Neural cell (in vitro differentiated cells): ENCODE data around the gene ADCY4. TPM values are rescaled to one million over a fixed set of nuclear protein-coding genes. Genes with fewer than 3 reads are reported as not detected.

ENCODE experiments used
- H2AFZ ChIP-seq: fragments of 200-600, 300-800 bp; sonication (generic), shearing (Covaris generic); 2 replicates; pipeline ENCODE4 v1.6.0; 2014; ENCODE audit warnings: low read depth, mild to moderate bottlenecking, antibody characterized with exemption, low read length, moderate library complexity
- H3F3A ChIP-seq: fragments of 200-600 bp; shearing (Covaris generic); 2 replicates; pipeline ENCODE4 v1.6.1; 2016; ENCODE audit warnings: mild to moderate bottlenecking, moderate library complexity, mixed read lengths, antibody characterized with exemption, low read length; ENCODE audit not compliant: insufficient read depth, poor library complexity, severe bottlenecking
- H3K27ac ChIP-seq: fragments of 200-600, 300-800 bp; sonication (generic), shearing (Covaris generic); 2 replicates; pipeline ENCODE4 v1.5.1; 2014; ENCODE audit warnings: mild to moderate bottlenecking, low read length, moderate library complexity
- H3K27me3 ChIP-seq: fragments of 300-800, 200-600 bp; sonication (generic), shearing (Covaris generic); 2 replicates; pipeline ENCODE4 v1.6.0; 2014; ENCODE audit warnings: mild to moderate bottlenecking, low read depth, low read length, moderate library complexity; ENCODE audit not compliant: insufficient read depth
- H3K36me3 ChIP-seq: fragments of 300-800, 200-600 bp; sonication (generic), shearing (Covaris generic); 2 replicates; pipeline ENCODE4 v1.5.1; 2014; ENCODE audit warnings: mild to moderate bottlenecking, antibody characterized with exemption, low read length, moderate library complexity; ENCODE audit not compliant: insufficient read depth
- H3K4me2 ChIP-seq: fragments of 300-800, 200-600 bp; sonication (generic), shearing (Covaris generic); 2 replicates; pipeline ENCODE4 v1.6.0; 2014; ENCODE audit warnings: mild to moderate bottlenecking, low read length
- H3K4me3 ChIP-seq: fragments of 300-800, 200-600 bp; sonication (generic), shearing (Covaris generic); 2 replicates; pipeline ENCODE4 v1.5.1; 2014; ENCODE audit warnings: mild to moderate bottlenecking, low read length, moderate library complexity
- H3K79me2 ChIP-seq: fragments of 200-600 bp; shearing (Covaris generic); replicated peaks from 2 replicates; pipeline ENCODE4 v1.6.0; 2014; ENCODE audit warnings: mild to moderate bottlenecking, low read length, moderate library complexity; ENCODE audit not compliant: insufficient read depth
- H3K9ac ChIP-seq: fragments of 300-800, 200-600 bp; sonication (generic), shearing (Covaris generic); 2 replicates; pipeline ENCODE4 v1.6.1; 2016; ENCODE audit warnings: mild to moderate bottlenecking, low read length, mixed read lengths
- H3K9me2 ChIP-seq: fragments of 200-600 bp; shearing (Covaris generic); 2 replicates; pipeline ENCODE4 v1.6.1; 2016; ENCODE audit warnings: mild to moderate bottlenecking, low read length, mixed read lengths; ENCODE audit not compliant: insufficient read depth
- H3K9me3 ChIP-seq: fragments of 200-600, 300-800 bp; sonication (generic), shearing (Covaris generic); 2 replicates; pipeline ENCODE4 v1.6.1; 2016; ENCODE audit warnings: mild to moderate bottlenecking, mixed run types, low read length, moderate library complexity, mixed read lengths
- H4K20me1 ChIP-seq: fragments of 200-600 bp; shearing (Covaris generic); 2 replicates; pipeline ENCODE4 v1.6.1; 2016; ENCODE audit warnings: mild to moderate bottlenecking, mixed run types; ENCODE audit not compliant: insufficient read depth
- CTCF ChIP-seq: fragments of 450-650 bp; IDR thresholded peaks from 2 replicates; pipeline ENCODE4 v1.5.1; 2014; ENCODE audit warnings: antibody characterized with exemption, mild to moderate bottlenecking, moderate library complexity; ENCODE audit not compliant: poor library complexity, severe bottlenecking
- EP300 ChIP-seq: fragments of 450-650 bp; conservative IDR thresholded peaks from 2 replicates; pipeline ENCODE4 v1.6.1; 2014; ENCODE audit warnings: antibody characterized with exemption, mild to moderate bottlenecking, moderate library complexity; ENCODE audit not compliant: poor library complexity, severe bottlenecking
- EZH2 ChIP-seq: fragments of 200-600, 300-800 bp; shearing (Covaris generic), sonication (generic); IDR thresholded peaks from 2 replicates; pipeline ENCODE4 v1.6.1; 2014; ENCODE audit warnings: antibody characterized with exemption, low read length, borderline replicate concordance, mild to moderate bottlenecking; ENCODE audit not compliant: insufficient read depth, poor library complexity, severe bottlenecking
- MXI1 ChIP-seq: fragments of 450-650 bp; conservative IDR thresholded peaks from 2 replicates; pipeline ENCODE4 v1.6.1; 2014; ENCODE audit warnings: antibody characterized with exemption, mild to moderate bottlenecking; ENCODE audit not compliant: poor library complexity, severe bottlenecking
- POLR2AphosphoS5 ChIP-seq: IDR thresholded peaks from 2 replicates; pipeline ENCODE4 v1.6.1; 2012
- RAD21 ChIP-seq: fragments of 450-650 bp; conservative IDR thresholded peaks from 2 replicates; pipeline ENCODE4 v1.6.1; 2014; ENCODE audit warnings: antibody characterized with exemption, mild to moderate bottlenecking, moderate library complexity
- REST ChIP-seq: IDR thresholded peaks from 2 replicates; pipeline ENCODE4 v1.6.1; 2012; ENCODE audit warnings: borderline replicate concordance
- SMC3 ChIP-seq: fragments of 450-650 bp; conservative IDR thresholded peaks from 2 replicates; pipeline ENCODE4 v1.6.1; 2014; ENCODE audit warnings: antibody characterized with exemption, mild to moderate bottlenecking, moderate library complexity; ENCODE audit not compliant: poor library complexity
- TAF1 ChIP-seq: IDR thresholded peaks from 2 replicates; pipeline ENCODE4 v1.6.1; 2012; ENCODE audit warnings: low read depth
- polyA plus RNA-seq: library from polyadenylated mRNA; depleted of rRNA; stranded (reverse); fragments of >200 nt; gene quantifications from 2 replicates; pipeline ENCODE4 v1.2.3, GENCODE V29; 2014

The ADCY4 gene
- polyA plus RNA-seq, 1 donor from 2014 or later, result not detected

GRCh38 chr14:24315807-24316596 lies 18.9 kb downstream of the ADCY4 start:
- no peak overlapping the region for H3K4me2 ChIP-seq
- H3K9me3 ChIP-seq, result no peaks in the 10 kb centered on the region
- H3K9me2 ChIP-seq, result no peaks in the 10 kb centered on the region
- TF ChIP-seq POLR2AphosphoS5 (no peak), EZH2 (no peak), SMC3 (no peak), CTCF (no peak), REST (no peak), RAD21 (no peak)
- no peak overlapping the region for H3K4me3 ChIP-seq
- no peaks in the 10 kb centered on the region for H3K36me3 ChIP-seq
- no peak overlapping the region for H3K9ac ChIP-seq
- no peak overlapping the region for H2AFZ ChIP-seq
- no peaks in the 10 kb centered on the region for H3K79me2 ChIP-seq
- peaks cover 8% of the 10 kb centered on the region for H3K27me3 ChIP-seq
- H3K27ac ChIP-seq, result no peak overlapping the region
- H3F3A ChIP-seq, result no peaks in the 10 kb centered on the region
- no peaks in the 10 kb centered on the region for H4K20me1 ChIP-seq

GRCh38 chr14:24315243-24315806 lies 19.5 kb downstream of the ADCY4 start:
- Histone ChIP-seq H3K27ac (no peak overlapping the region), H3K36me3 (no peaks in the 10 kb centered on the region), H3K79me2 (no peaks in the 10 kb centered on the region), H3K4me2 (no peak overlapping the region), H3F3A (no peaks in the 10 kb centered on the region), H3K27me3 (peaks cover 8% of the 10 kb centered on the region), H2AFZ (no peak overlapping the region), H3K9me3 (no peaks in the 10 kb centered on the region), H3K9ac (no peak overlapping the region), H4K20me1 (no peaks in the 10 kb centered on the region), H3K9me2 (no peaks in the 10 kb centered on the region), H3K4me3 (no peak overlapping the region)
- TF ChIP-seq SMC3 (no peak), CTCF (no peak), TAF1 (no peak), EP300 (no peak), POLR2AphosphoS5 (no peak), RAD21 (no peak), REST (no peak), EZH2 (no peak), MXI1 (no peak)
